ENCODE data around the gene CFAP65.

The CFAP65 gene

DNA sequence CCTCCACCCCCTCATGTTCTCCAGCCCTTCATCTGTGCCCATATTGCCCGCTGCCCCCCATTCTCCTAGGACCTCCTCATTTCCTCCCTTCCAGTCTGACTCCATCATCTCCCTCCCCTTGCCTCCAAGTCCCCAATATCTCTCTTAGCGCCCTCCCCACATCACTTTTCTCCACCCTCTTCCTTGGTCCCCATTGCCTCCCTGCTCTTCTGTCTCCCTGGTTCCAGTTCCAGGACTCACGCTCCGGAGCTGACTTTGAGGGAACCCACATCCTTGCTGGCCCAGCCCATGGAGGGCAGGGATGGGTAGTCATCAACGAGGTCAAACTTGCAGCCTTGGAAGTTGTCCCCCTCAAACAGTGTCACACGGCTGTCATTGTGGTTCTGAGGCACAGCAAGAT is 50.7 kb downstream of the CFAP65 start:
- DNase-seq: no peak

DNA sequence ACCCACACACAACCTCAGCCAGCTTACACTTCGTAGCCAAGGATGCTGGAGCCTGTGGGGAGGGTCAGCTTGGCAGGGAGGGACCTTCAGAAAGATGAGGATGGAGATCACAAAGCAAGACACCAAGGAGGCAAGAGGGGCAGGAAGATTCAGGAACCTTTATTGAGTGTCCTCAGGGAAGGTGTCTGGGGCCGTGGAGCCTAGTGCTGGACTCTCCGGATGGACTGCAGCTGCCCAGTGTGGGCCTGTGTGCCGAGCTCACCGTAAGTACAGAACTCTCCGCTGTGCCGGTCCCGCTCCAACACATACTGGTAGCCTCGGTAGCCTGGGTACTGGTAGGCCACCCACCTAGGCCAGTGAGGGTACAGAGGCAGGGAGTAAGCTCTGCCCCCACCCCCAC is 51.3 kb downstream of the CFAP65 start:
- DNase-seq: no peak

GRCh38 chr2:218988650-218989049 is 52.7 kb downstream of the CFAP65 start:
- no peak for DNase-seq

DNA sequence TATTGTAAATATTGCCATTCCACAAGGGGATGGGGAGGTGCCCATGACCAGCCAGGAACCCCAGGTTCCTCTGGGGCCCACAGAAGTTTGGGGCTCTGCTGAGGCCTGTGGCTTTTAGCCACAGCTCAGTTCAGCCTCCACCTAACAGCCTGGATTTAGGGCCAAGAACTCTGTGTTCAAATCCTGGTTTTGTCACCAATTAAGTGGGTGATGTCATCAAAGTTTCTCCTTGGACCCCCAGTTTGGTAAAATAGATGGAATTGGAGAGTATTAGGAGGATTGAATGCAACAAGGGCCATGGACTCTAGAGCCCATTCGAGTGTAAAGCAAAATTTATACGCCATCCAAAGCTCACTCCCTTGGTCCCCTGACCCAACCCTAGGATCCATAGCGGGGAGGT is 53.2 kb downstream of the CFAP65 start:
- DNase-seq: no peak

- DNase-seq: no peak
Measured at GRCh38 chr2:218986148-218986761, 55.1 kb downstream of the CFAP65 start.

DNA sequence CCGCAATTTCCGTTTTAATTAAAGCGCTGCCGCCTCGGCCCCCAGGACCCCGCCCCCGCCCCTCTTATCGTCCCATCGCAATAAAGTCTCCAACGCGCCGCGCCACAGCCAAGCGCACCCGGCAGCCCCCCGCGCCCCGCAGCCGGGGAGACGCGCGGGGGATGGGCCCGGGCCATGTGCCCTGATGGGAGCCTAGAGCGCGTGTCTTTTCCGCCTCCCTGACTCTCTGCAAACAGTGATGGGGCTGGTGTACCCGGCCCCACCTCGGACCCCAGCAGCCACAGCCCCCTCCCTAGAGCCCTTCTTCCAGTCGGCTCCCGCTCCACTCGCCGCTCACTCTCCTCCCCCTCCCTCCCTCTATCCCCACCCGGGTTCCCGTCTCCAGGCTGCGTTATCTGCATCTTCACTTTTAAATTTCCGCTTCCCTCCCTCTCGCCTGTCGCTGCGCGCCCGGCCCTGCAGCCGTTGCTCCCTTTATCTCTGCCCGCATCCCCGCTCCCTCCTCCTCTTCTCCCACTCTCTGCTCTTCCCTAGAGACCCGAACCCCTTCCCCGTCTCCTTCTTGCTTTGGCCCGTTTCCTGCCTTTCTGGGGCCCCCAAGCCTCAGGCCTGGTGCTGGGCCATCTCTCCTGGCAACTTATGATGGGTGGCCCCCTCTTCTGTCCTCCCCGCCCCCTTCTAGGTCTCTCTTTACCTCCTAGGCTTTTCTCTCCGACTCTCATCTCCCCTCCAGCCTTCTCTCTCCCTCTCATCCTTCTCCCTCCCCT is 55.8 kb downstream of the CFAP65 start:
- DNase-seq: no peak

DNA sequence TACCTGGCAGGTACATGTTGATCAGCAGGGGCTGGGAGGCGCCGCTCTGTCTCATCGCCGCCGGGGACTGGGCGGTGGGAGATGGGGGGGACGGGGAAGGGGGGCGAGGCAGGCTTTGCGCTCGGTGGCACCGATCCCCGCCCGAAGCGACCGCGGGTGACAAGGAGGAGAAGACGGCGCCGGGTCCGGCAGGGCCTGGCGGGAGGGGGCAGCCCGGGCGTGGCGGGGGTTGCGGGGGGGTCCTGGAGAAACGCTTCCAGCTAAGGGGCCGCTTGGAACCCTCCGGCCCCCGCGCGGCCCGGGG is 56.3 kb downstream of the CFAP65 start, which contains the start of gene FEV:
FEV (minus strand) TSS at position 164 of the 304 bp plus-strand sequence; CDS start at position 55, 109 bp downstream.
- DNase-seq: no peak

DNA sequence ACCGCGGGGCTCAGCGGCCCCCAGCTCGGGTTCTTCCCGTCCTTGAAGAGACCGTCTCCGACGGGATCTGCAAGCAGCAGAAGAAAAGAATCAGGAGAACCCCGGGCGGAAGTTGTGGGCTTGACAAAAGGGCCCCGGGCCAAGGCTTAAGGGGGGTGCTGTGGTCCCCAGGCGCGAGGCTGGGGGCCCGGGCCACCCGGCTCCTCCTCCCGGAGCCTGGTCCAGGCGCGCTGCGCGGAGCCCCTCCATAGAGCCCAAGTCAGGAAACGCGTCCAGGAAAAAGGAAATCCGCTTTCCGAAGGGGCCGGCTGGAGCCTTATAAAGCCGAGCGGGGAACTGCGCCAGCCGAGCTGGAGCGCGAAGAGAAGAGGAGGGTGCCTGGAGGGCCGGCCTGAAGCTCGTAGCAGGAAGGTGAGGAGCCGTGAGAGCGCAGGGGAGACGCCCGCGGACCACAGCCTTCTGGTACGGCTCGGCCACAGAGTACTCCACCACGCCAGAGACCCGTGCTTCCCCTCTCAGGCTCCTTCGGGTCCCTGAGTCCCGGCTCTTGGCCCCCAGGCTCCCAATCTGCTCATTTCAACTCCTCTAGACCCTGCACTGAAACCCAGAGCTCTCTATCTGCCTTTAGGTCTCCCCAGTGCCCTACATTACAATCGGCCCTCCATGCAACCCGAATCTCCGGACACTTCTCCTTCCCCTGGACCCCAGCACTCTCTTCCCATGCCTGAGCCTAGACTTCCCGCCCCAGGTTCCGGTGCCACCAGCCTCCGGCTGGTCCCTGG is 56.9 kb downstream of the CFAP65 start:
- no peak for DNase-seq

- no peak for DNase-seq
Measured at GRCh38 chr2:218983934-218984238, 57.4 kb downstream of the CFAP65 start.

- DNase-seq: no peak
Measured at GRCh38 chr2:218983263-218983933, 57.9 kb downstream of the CFAP65 start.

DNA sequence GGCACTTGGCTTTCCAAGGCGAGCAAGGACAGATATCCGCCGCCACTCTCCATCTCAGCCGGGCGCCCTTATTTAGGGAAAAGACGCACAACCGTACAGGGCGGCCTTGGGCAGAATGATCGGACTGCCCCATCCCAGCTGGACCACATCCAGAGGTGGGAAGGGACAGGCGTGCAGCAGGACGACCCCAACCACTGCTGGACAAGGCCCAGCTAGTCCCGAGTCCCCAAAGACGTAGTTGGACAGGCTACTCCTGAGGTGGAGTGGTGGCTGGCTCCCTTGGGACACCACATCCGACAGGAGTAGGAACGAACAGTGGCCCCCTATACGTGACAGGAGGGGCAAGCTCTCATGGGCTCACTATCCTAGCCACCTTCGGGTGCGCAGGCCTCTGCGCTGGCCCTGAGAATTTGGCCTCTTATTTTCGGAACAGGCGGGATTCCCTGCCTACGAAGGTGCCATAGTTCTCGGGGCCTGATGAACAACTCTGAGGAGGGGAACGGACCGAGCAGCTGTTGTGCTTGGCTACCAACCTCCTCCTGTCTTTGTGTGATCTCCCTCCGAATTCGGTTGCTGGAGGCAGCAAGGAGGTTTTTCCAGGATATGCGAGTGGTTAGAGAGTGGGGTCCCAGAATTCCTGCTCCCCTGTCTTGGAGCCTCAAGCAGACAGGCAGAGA is 58.6 kb downstream of the CFAP65 start:
- DNase-seq: no peak

- DNase-seq: no peak
Measured at GRCh38 chr2:218981881-218982585, 59.3 kb downstream of the CFAP65 start.

DNA sequence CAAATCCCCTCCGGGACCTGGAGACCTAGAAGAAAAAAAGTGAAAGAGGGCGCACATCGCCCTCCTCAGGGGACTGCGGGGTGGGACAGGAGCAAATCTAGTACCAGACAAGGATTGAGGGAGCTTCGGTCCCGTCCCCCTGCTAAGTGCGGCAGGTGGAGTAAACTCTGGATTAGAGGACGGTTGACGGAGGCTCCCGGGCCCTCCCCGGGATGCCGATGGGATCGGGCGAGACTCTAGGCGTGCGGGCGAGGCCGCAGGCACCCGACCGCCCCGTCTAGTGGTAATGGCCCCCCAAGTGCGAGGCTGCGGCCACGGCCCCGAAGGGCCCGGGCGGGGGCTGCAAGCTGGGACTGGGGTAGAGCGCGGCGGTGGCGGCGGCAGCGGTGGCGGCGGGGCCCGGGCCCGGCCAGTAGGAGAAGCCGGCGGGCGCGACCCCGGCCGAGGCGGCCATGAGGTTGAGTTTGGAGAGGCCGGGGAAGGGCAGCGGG is 59.9 kb downstream of the CFAP65 start:
- DNase-seq: no peak

DNA sequence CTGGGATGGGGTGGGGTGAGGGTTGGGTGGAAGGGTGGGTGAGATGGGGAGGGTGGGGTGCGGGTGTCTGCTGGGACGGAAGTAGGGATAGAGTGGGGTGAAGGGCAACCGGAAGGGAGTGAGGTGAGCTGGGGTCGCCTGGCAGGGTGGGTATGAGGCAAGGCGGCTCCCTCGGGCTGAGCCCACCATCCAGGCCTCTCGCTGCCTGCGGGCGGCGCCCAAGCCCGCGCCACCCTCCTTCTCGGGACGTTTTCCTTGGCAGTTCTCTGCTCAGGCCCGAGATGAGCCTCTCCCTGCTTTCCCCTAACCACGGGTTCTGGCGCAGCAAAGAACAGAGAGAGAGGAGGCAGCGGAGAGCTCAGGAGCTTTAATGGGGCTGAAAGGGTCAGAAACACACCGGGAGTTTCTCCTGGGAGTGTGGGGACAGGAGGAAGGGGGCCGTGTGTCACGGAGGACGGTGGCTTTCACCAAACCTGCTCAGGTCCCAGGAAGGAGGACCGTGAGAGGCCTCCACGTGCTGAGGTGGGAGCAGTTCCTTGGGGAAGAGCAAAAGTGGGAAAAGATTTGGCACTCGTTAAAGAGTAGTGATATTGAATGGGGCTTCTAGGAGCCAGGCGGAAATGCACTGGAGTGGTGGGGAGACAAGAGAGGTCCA is 60.5 kb downstream of the CFAP65 start:
- DNase-seq: no peak

- DNase-seq: peak; percentile 83
Measured at GRCh38 chr2:218979846-218980734, 61.2 kb downstream of the CFAP65 start.

GRCh38 chr2:218975060-218975777 is 66.1 kb downstream of the CFAP65 start:
- no peak for DNase-seq

DNA sequence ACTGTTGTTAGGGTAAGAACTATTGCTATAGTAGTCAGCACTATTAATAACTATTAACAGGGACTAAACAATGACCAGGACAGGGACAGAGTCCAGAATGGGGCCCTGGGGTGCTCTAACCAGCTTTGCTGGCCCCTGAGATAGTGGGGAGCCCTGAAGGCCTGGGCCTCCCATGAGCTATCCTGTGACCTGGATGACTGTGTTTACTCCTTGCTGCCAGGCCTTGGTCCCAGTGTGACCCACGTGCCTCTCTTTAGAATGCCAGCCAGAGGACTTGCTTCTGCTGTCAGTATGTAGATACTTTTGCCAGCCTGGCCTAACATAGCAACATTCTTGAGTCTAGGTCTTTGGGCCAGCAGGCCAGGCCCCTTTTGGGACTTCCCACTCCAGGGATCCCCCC is 70.4 kb downstream of the CFAP65 start:
- no peak for DNase-seq

- DNase-seq: no peak
Measured at GRCh38 chr2:218964041-218964771, 77.1 kb downstream of the CFAP65 start.

DNA sequence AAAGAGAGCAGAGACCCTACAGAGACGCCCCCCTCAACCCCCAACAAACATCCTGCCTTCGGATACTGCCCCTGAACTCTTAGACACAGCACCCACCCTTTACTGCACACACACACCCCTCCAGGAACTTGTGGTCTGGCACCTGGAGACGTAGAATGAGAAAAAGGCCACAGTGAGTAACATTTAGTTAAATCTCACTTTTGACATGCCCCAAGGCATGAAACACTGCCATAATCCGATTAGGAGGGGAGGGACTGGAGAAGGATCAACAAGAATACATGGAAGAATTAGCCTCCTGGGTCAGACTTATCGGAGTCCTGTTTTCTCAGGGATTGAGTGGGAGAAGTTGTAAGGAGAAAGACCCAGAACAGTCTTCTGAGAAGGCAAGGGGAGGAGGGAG is 77.7 kb downstream of the CFAP65 start:
- DNase-seq: no peak
